NOMO-1 (cell line): ENCODE data around the gene SMARCD1.
A peak's percentile ranks its signal among the peaks of the same experiment; 100 is the strongest.

Experiments
- DNase-seq, 2 experiments: peaks; one replicate each; lab custom pipeline; 2025; ENCODE audit not compliant: unreplicated experiment in 2 of 2; lab: John Stamatoyannopoulos, UW

Gene SMARCD1

DNA sequence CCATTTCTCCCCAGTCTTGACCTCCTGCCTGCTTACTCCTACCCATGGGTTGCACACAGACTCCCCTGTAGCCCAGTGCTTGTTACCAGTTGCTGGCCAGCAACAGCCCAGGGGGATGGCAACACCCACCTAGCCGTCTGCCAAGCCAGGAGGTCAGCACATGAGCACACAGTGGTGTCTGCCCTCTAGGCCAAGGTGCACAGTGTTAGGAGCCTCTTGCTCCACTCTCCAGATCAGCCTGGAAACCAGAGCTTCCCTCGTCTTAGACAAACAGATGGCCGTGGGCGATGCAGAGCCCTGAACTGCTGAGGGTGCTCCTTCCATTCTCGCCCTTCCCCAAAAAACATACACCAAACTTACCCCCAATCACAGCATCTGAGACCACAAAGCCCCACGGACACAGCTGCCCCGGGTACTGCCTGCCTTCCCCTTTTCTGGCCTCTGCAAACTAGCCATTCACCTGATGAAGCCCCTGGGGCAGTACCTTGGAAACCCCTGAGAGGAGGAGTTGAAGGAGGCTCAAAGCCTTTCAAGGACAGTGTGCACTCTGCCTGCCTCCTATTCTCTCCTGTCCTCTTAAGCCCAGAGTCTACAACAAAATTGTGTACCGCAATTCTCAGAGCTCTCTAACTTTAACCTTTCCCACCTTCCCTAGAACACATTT lies 17.6 kb downstream of the SMARCD1 start:
- DNase-seq = no peak

DNA sequence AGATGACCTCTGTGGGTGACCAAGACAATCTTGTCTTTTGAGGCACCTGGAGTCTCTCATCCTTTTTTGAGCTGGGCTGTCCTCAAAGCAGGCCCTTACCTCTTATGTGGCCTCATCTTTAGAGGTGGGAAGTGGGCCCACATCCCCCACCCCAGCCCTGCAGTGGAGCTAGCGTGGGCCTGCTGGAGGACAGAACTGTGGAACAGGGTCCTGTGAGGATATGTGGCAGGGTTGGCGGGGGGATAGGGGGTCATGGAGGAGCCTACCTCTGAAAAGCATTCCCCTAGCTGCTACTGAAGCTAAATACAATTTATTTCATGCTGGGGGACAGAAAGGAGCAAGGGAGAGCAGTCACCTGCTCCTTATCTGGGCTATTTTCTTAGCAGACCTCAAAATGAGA lies 18.2 kb downstream of the SMARCD1 start:
- no peak for DNase-seq

DNA sequence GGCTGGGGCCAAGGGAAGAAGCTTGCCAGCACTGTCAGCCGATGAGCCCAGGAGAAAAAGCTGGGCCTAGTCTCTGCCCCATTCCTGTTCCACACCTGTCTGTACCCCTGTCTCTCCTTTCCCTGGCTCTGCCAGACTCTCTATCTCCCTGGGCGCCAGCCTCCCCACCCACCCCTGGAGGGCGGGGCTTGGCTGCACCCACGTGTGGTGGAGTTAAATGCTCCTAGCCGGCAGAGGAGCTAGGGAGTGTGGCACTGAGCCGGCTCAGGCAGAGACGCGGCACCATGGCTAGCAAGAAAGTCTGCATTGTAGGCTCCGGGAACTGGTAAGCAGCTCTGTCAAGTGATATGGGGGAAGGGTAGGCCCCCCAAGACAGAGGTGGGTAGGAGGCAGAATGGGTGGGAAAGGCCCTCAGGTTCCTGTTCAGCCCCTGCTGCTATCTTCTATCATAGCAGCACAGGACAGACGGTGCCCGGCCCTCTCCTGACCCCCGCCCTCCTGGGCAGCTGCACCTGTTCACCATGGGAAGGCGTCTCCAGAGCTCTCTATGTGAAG lies 18.7 kb downstream of the SMARCD1 start, which contains the start of gene GPD1:
TSS of gene GPD1 (plus strand) at position 242 of the 555 bp plus-strand sequence. CDS start at position 285, 43 bp downstream.
- DNase-seq = no peak

DNA sequence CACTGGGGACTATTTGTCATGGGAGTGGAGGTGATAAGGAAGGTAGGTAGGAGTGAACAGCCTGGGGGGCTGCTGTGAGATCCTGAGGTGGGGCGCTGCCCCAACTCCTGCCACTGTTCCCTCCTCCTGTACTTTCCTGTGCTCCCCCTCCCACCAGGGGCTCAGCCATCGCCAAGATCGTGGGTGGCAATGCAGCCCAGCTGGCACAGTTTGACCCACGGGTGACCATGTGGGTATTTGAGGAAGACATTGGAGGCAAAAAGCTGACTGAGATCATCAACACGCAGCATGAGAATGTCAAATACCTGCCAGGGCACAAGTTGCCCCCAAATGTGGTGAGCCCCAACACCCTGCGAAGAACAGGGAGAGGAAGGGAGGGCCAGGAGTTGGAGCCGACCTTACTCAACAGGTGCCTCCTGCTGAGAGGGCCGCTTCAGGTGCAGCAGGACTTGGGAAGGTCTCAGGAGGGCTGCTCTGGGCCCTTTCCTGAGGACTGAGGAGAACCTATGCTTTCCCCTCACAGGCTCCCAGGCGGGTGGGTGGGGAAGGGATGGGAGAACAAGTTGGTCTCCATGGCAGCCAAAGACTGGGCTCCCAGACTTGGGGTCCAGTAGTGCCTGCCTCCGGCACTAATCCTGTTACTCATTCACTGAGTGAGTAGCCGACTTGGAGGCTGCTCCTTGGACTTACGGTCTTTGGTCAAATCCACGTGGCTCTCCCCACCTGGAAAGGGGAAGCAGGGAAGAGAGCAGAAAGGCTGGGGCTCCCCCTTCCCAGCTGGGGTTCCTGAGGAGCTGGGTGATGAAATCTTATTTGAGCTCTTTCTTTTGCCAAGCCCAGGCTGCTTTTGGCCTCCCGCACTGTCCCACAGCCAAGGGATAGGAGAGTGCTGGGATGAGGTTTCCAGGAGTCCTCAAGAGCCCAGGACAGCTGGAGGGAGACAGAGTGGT lies 19.6 kb downstream of the SMARCD1 start:
- no peak for DNase-seq

DNA sequence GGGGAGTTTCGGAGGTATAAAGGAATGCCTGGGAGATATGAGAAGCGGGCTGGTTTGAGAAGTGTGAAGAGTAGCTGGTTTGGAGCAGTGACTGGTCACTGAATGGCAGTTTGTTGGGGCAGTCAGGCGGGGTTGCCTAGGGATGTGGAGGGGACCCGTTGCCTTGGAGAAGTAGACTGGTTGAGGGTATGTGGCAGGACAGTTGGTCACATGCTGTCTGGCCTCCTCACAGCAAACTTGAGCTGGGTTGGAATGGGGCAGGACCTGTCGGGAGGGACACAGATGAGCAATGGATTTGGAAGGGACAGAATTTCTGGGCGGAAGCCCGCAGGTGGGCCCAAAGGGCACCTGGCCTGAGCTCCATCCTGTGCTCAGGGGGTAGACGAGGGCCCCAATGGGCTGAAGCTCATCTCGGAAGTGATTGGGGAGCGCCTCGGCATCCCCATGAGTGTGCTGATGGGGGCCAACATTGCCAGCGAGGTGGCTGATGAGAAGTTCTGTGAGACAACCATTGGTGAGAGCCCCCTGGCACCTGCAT lies 20.8 kb downstream of the SMARCD1 start:
- no peak for DNase-seq

DNA sequence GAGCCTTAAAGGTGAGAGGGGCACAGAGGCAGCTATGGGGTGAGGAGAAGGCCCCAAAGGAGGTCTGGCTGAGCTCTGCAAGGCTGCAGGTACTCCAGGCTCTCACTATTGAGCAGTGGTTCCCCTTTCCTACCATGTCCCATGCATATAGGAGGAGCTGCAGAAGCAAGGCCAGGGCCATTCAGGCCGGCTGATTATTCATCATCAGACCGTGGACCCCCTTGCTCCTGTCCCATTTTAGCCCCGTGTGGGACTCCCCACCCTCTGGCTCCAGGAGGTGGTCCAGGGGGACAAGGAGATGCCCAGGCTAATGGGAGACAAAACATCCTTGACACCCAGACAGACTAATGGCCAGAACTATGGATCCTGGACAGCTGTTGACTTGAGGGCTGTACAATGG lies 21.8 kb downstream of the SMARCD1 start:
- DNase-seq = no peak

DNA sequence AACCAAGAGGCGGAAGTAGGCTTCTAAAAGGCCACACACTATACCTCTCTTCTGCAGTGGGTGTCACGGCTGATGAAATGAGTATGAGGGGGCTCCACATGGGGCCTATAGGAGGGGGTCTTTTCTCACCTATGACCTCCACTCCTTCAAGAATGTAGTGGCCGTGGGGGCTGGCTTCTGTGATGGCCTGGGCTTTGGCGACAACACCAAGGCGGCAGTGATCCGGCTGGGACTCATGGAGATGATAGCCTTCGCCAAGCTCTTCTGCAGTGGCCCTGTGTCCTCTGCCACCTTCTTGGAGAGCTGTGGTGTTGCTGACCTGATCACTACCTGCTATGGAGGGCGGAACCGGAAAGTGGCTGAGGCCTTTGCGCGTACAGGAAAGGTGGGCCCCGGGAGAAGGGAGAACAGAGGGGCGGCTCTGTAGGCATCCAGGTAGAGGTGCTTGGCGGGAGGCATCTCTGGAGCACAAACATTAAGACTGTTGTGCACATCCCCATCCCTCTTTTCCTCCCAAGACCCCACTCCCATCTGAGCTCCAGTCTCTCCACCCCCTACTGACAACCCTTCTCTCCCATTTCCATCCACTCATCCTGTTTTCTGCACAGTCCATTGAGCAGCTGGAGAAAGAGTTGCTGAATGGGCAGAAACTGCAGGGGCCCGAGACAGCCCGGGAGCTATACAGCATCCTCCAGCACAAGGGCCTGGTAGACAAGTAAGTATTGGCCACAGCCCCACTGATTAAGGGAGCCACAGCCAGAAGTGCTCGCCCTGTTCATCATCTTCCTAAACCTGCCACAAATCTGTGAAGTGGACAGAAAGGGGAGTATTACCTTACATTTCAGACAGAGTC lies 22.5 kb downstream of the SMARCD1 start:
- no peak for DNase-seq

DNA sequence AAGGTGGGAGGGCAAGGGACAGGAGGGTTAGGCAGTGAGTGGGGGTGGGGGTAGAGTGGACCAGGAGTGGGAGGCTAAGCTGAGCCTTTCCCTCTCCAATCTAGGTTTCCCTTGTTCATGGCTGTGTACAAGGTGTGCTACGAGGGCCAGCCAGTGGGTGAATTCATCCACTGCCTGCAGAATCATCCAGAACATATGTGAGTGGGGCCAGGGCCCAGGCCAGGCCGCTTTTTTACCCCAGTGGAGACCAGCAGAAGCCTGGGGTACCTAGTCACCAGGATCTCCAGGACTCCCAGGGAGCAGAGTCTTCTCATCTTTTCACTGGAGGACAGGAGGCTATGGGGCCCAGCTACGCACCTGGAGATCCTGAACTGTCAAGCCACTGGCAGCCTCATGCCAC lies 24.2 kb downstream of the SMARCD1 start:
- no peak for DNase-seq

DNA sequence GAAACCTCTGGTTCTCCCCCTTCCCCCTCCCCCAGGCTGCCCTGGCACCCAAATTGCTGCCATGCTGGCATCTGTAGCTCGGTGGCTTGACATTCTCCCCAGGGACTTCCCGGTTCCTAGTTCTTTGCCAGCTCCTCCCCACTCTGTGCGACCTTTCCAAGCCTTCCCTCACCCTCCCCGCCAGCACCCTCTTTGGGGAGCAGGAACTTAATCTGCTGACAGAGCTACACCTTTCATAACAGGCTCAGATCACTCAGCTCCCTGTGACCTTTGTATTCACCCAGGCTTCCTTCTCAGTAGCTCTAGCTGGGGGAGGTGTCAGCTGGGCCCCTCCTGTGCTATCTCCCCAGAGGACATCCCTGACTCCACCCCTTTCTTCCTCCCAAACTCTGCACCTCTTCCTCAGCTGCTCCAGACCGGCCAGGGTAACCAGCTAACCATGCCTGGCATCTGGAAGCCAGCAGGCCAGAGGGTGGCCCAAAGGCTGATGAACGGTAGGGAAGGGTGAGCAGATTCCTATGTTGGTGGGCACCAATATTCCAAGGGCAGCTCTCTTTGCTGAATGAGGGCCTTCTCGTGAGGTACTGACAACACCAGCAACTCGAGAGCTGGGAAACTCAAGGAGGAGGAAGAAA lies 25.1 kb downstream of the SMARCD1 start:
- no peak for DNase-seq

DNA sequence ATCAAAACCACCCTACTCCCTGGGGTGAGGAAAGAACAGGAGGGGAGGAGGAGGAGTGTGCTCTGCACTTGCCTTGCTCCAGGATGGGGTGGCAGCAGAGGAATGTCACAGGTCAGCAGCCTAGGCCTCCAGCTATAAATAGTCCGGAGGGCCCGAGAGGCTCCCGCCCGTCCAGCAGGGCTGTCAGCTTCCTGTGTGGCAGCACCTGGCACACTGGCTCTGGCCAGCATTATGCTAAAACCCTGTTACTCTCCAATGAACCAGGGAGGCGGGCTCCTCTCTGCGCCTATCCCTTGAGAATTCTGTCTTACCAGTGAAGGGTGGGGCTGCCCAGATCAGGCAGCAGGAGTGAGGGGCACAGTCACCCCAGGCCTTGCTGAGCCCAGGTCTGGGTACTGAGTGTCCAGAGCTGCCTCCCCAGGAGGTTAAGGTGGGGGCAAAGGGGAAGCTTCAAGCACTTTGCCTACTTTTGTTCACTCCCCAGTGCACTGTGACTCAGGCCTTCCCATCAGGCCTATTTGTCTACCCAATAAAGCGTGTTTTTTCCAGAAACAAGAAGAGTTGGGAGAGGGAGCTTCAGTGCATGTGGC lies 25.7 kb downstream of the SMARCD1 start:
- no peak for DNase-seq

DNA sequence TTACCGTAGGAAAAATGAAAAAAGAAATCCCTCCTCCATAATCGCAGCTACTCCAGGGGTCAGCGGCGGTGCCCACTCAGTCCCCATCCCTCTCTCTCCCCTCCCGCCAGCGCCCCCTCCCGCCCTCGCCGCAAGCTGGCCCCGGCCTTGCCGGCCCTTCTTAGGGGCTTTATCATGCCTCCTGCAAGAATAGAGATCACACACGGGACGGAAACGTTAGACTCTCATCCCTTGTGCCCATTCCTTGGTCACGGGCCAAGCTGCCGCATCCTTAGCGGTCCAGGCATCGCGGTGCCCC lies 26.2 kb downstream of the SMARCD1 start:
- DNase-seq = no peak

DNA sequence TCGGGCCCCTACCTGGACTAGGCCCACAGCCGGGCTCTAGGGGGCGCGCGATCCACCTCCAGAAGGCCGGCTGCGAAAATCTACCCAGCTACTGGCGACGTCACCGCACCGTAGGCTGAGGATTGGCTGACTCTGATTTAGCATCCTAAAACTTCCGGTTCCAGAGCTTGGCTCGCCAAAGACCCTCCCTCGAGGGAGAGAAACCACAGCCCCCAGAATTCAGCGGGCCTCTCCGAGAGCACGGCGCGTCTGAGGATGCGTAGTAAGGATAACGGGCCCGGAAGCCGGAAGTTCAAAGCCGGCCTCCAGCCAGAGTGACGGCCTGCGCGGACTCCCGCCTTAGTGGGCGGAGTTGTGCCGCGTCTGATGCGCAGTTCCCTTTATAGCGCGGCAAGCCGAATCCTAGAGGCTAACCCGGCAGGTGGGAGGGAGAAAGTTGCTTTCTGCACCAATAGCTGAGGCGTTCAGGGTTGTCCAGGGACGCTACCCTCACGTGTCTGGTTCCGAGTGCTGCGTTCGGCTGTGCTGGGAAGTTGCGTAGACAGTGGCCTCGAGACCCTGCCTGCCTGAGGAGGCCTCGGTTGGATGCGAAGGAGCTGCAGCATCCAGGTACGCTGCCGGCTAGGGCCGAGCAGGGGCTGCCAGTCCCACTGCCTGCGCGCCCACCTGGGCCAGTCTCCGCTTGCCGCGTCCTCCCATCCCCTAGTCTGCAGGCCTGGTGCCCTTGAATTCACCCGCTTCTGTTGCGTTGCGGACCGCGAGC lies 26.7 kb downstream of the SMARCD1 start, which contains the start of gene COX14:
TSS of gene COX14 (plus strand) at position 544 of the 763 bp plus-strand sequence. CDS start 7,808 bp downstream, outside the sequence.
- DNase-seq = peak; percentile 99

DNA sequence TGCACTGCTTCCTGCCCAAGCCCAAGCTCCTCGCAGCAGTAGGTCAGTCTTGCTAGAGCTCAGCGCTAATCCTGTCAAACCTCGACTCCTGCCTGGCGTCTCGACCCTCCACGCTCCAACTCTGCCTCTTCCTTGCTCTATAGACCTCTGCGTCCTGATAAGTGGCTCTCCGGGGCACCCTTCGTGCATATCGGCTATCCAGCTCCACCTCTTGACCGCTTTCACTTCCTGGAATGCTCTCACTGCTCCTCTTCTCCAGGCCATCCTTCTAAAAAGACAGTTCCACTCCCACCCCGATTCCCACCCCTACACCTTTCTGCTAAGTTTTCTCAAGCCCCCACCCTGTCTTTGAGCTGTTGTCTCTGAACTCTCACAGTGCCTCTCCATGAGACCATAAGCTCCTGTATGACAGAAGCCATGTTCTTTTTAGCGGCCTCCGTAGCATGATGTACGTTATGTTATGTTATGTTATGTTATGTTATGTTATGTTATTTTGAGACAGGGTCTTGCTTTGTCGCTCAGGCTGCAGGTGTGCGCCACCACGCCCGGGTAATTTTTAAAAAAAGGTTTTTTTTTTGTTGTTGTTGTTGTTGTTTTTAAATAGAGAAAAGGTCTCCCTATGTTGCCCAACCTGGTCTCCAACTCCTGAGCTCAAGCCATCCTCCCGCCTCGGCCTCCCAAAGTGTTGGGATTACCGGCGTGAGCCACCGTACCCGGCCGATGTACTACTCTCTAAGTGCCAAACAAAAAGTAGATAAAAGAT lies 27.5 kb downstream of the SMARCD1 start:
- DNase-seq = peak; percentile 65 to 70

DNA sequence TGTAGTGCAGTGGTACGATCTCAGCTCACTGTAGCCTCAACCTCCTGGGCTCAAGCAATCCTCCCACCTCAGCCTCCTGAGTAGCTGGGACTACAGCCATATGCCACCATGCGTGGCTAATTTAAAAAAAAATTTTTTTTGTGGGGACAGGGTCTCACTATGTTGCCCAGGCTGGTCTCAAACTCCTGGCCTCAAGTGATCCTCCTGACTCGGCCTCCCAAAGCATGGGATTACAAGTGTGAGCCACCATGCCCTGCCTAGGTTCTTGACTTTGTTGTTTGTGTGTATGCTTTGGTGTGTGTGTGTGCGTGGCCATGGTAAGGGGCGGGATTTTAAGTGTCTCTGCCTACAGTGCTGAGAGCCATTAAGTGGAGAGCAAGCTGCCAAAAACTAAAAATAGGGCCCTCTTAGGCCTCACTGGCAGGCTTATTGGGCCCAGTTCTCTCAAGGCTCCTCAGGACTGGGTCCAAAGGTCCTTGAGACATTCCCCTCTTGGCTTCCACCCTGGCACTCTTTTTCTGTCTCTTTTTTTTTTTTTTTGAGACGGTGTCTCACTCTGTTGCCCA lies 32.0 kb downstream of the SMARCD1 start:
- DNase-seq = no peak

DNA sequence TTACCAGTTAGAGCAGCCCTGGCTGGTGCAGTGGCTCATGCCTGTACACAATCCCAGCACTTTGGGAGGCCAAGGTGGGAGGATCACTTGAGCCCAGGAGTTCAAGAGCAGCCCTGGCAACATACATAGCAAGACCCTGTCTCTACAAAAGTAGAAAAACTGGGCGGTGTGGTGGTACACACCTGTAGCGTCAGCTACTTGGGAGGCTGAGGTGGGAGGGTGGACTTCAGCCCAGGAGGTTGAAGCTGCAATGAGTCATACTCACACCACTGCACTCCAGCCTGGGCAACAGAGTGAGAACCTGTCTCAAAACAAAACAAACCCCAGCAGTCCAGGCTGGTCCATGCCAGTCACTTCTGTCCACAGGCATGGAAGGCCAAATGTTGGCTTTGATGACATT lies 34.2 kb downstream of the SMARCD1 start:
- DNase-seq = no peak

DNA sequence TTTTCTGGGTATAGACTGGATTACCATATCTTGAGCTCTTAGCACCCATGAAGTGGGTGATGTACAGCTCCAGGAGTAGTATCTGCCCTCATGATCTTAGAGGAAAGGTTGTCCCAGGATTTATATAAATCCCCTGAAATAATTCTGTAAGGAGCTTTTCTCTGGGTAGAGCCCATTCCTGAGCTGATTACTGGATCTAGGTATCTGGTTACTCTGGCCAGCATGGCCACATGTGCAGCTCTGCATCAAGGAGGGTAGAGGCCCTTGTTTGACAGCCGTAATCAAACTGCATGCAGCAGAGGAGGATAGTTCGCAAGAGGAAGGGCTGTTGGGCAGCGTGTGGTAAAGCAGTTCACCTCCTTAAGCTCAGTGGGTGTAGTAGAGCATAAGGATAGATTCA lies 35.4 kb downstream of the SMARCD1 start:
- no peak for DNase-seq

DNA sequence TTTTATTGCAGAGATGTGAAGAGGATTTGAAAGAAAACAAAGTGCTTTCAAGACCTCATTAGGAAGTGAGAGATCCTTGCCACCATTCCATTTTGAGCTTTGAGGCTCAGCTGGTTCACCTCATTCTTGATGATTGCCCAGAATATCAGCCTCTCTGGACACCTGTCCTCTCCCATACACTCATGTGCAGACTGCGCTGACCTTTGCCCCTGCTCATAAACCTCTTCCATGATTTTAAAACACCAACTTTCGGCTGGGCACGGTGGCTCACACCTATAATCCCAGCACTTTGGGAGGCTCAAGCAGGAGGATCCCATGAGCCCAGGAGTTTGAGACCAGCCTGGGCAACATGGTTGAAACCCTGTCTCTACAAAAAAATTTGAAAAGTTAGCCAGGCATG lies 35.8 kb downstream of the SMARCD1 start:
- DNase-seq = no peak

DNA sequence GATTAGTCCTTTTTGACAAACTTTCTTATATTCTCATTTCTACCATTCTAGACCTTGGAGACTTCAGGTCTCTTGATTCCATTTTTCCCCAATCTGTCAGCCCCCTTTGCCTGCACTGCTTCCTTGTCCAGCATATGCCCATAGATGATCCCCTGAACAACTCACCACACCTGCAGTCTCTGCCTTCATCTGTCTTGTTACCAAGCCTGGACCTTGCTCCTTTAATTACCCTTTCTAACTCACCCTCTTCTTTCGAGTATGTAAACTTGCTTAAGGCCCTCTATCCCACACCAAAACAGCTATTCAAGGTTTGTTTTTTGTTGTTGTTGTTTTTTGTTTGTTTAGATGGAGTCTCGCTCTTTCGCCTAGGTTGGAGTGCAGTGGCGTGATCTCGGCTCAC lies 36.5 kb downstream of the SMARCD1 start:
- no peak for DNase-seq
